Measurements from ENCODE around the gene PDCL2. TPM values are rescaled to one million over a fixed set of nuclear protein-coding genes. Genes with fewer than 3 reads are reported as not detected.

Gene PDCL2
- total and polyA plus RNA-seq, 2 experiments from 2014 or later: 0.35 to 1.9 TPM

- no peak for TF ChIP-seq ETS1 (IDR thresholded peaks at IDR 0.05)
- TF ChIP-seq REST (IDR thresholded peaks at IDR 0.05; ENCODE audit: unreplicated experiment): no peak
- TF ChIP-seq STAT1 (IDR thresholded peaks at IDR 0.05; ENCODE audit: unreplicated experiment): no peak
- no peak for TF ChIP-seq EZH2phosphoT487 (IDR thresholded peaks at IDR 0.05; ENCODE audit: unreplicated experiment)
- no peak for TF ChIP-seq JUNB (IDR thresholded peaks at IDR 0.05; ENCODE audit: unreplicated experiment)
These were observed 74.4 kb downstream of the PDCL2 start (continued) for GRCh38 chr4:55517526-55518229.

GRCh38 chr4:55512922-55513571 lies 79.0 kb downstream of the PDCL2 start:
- Histone ChIP-seq H3K36me3 (ENCODE audit: insufficient read depth) (no peaks in the 10 kb centered on the region), H2AFZ (no peak overlapping the region), H3K9me2 (ENCODE audit: insufficient read depth) (no peaks in the 10 kb centered on the region), H3K4me1 (ENCODE audit: insufficient read depth) (peaks cover 10% of the 10 kb centered on the region; the same call in 1 of the 2 replicates), H3K27ac (ENCODE audit: low read depth) (no peak overlapping the region), H3F3A (replicated peaks; ENCODE audit: low read depth) (no peaks in the 10 kb centered on the region), H4K20me1 (replicated peaks; ENCODE audit: insufficient read depth) (0 out of 2 replicates have a peak, but pooled peaks cover 3% of the 10 kb centered on the region), H3K4me3 (no peak overlapping the region), H3K4me2 (no peak overlapping the region), H3K27me3 (ENCODE audit: insufficient read depth) (no peaks in the 10 kb centered on the region), H3K79me2 (replicated peaks; ENCODE audit: insufficient read depth) (peaks cover 68% of the 10 kb centered on the region)
- Mint-ChIP-seq H3K4me1 (peaks cover 13% of the 10 kb centered on the region), H3K4me3 (no peak overlapping the region), H3K27me3 (ENCODE audit: insufficient read depth, low read depth, poor library complexity) (peaks cover 2% of the 10 kb centered on the region), H3K36me3 (ENCODE audit: low read depth) (peaks cover 7% of the 10 kb centered on the region; the same call in 2 of the 3 replicates), H3K27ac (no peak overlapping the region), H3K9me3 (peaks cover 2% of the 10 kb centered on the region; the same call in 2 of the 3 replicates)
- ATAC-seq (no peak), DNase-seq (ENCODE audit: low spot score) (no peak)
- TF ChIP-seq EZH2phosphoT487 (IDR thresholded peaks at IDR 0.05; ENCODE audit: unreplicated experiment) (no peak), ZNF114 (CRISPR knock-in tag; IDR thresholded peaks at IDR 0.05) (no peak), ZNF331 (CRISPR knock-in tag; IDR thresholded peaks at IDR 0.05; ENCODE audit: low read depth) (no peak), JUNB (IDR thresholded peaks at IDR 0.05; ENCODE audit: unreplicated experiment) (no peak), CREB1 (CRISPR knock-in tag; IDR thresholded peaks at IDR 0.05; ENCODE audit: low read depth) (no peak), EZH2 (IDR thresholded peaks at IDR 0.05; ENCODE audit: low read depth, unreplicated experiment) (no peak), ETS1 (IDR thresholded peaks at IDR 0.05) (no peak), ZNF462 (CRISPR knock-in tag; IDR thresholded peaks at IDR 0.05) (no peak), STAT1 (IDR thresholded peaks at IDR 0.05; ENCODE audit: unreplicated experiment) (no peak)

Data from GM23338 (cell line).